OCI-LY1 (cell line): Measurements from ENCODE around the gene COPS9.

Experiments
- H2AFZ ChIP-seq: fragments of 200-600 bp; sonication (generic), shearing (Covaris generic); 2 replicates; pipeline ENCODE4 v1.6.0; 2014; ENCODE audit warnings: antibody characterized with exemption, mild to moderate bottlenecking, low read length
- H3F3A ChIP-seq: fragments of 200-600 bp; sonication (generic), shearing (Covaris generic); 2 replicates; pipeline ENCODE4 v1.6.0; 2014; ENCODE audit warnings: mild to moderate bottlenecking, antibody characterized with exemption, low read length, moderate library complexity; ENCODE audit not compliant: insufficient read depth
- H3K27ac ChIP-seq: fragments of 200-600 bp; sonication (generic); 2 replicates; pipeline ENCODE4 v1.5.1; 2014; ENCODE audit warnings: low read length, mixed run types, mild to moderate bottlenecking, low read depth; ENCODE audit not compliant: poor library complexity, severe bottlenecking
- H3K27me3 ChIP-seq: fragments of 200-600 bp; sonication (generic); 2 replicates; pipeline ENCODE4 v1.6.0; 2014; ENCODE audit warnings: antibody characterized with exemption, mild to moderate bottlenecking, low read length, moderate library complexity; ENCODE audit not compliant: insufficient read depth
- H3K36me3 ChIP-seq: fragments of 200-600 bp; sonication (generic); 2 replicates; pipeline ENCODE4 v1.6.1; 2014; ENCODE audit warnings: mild to moderate bottlenecking, antibody characterized with exemption, low read length, moderate library complexity, mixed read lengths; ENCODE audit not compliant: insufficient read depth
- H3K4me1 ChIP-seq: fragments of 200-600 bp; sonication (generic); 2 replicates; pipeline ENCODE4 v1.5.1; 2014; ENCODE audit warnings: mild to moderate bottlenecking, low read length, moderate library complexity; ENCODE audit not compliant: insufficient read depth, severe bottlenecking
- H3K4me2 ChIP-seq: fragments of 200-600 bp; sonication (generic), shearing (Covaris generic); 2 replicates; pipeline ENCODE4 v1.6.1; 2014; ENCODE audit warnings: low read length
- H3K4me3 ChIP-seq: fragments of 200-600 bp; sonication (generic); 2 replicates; pipeline ENCODE4 v1.5.1; 2014; ENCODE audit warnings: low read length, low read depth, mild to moderate bottlenecking, mixed read lengths; ENCODE audit not compliant: poor library complexity, severe bottlenecking
- H3K79me2 ChIP-seq: fragments of 200-600 bp; shearing (Covaris generic); 2 replicates; pipeline ENCODE4 v1.6.1; 2016; ENCODE audit warnings: mixed run types, low read length, mixed read lengths; ENCODE audit not compliant: insufficient read depth
- H3K9ac ChIP-seq: fragments of 200-600 bp; sonication (generic), shearing (Covaris generic); 2 replicates; pipeline ENCODE4 v1.6.1; 2014; ENCODE audit warnings: mild to moderate bottlenecking, low read length, mixed read lengths
- H3K9me2 ChIP-seq: fragments of 200-600 bp; sonication (generic), shearing (Covaris generic); 2 replicates; pipeline ENCODE4 v1.6.1; 2014; ENCODE audit warnings: low read depth, mild to moderate bottlenecking, low read length, mixed read lengths
- H3K9me3 ChIP-seq: fragments of 200-600 bp; shearing (Covaris generic); 2 replicates; pipeline ENCODE4 v1.6.1; 2014; ENCODE audit warnings: low read length, mixed read lengths
- H4K20me1 ChIP-seq: fragments of 200-600 bp; sonication (generic), shearing (Covaris generic); 2 replicates; pipeline ENCODE4 v1.6.0; 2016; ENCODE audit warnings: mild to moderate bottlenecking, low read length; ENCODE audit not compliant: insufficient read depth
- EZH2 ChIP-seq: fragments of 200-600 bp; sonication (generic), shearing (Covaris generic); IDR thresholded peaks from 2 replicates; pipeline ENCODE4 v1.8.0; 2017; ENCODE audit warnings: borderline replicate concordance, mixed run types, mild to moderate bottlenecking, antibody characterized with exemption, low read length, moderate library complexity, mixed read lengths
- TF ChIP-seq, protein P1 (sequence below): fragments of 200-600 bp; sonication (generic), shearing (Covaris generic); IDR thresholded peaks from 2 replicates; pipeline ENCODE4 v1.5.1; 2017; ENCODE audit warnings: mild to moderate bottlenecking, antibody characterized with exemption, low read length, moderate library complexity, mixed read lengths

COPS9 gene

GRCh38 chr2:240131296-240131695, 4.8 kb downstream of the COPS9 start:
- Histone ChIP-seq H3K79me2 (peaks cover 11% of the 10 kb centered on the region; the same call in 1 of the 2 replicates), H3K9ac (no peak overlapping the region), H2AFZ (no peak overlapping the region), H3K36me3 (peaks cover 63% of the 10 kb centered on the region), H3K9me2 (no peaks in the 10 kb centered on the region), H4K20me1 (no peaks in the 10 kb centered on the region), H3K27ac (no peak overlapping the region), H3K4me2 (no peak overlapping the region), H3K27me3 (no peaks in the 10 kb centered on the region), H3K4me1 (peaks cover 12% of the 10 kb centered on the region), H3F3A (no peaks in the 10 kb centered on the region), H3K4me3 (no peak overlapping the region), H3K9me3 (no peaks in the 10 kb centered on the region)
- no peak for TF ChIP-seq EZH2
- TF ChIP-seq, protein P1, sequence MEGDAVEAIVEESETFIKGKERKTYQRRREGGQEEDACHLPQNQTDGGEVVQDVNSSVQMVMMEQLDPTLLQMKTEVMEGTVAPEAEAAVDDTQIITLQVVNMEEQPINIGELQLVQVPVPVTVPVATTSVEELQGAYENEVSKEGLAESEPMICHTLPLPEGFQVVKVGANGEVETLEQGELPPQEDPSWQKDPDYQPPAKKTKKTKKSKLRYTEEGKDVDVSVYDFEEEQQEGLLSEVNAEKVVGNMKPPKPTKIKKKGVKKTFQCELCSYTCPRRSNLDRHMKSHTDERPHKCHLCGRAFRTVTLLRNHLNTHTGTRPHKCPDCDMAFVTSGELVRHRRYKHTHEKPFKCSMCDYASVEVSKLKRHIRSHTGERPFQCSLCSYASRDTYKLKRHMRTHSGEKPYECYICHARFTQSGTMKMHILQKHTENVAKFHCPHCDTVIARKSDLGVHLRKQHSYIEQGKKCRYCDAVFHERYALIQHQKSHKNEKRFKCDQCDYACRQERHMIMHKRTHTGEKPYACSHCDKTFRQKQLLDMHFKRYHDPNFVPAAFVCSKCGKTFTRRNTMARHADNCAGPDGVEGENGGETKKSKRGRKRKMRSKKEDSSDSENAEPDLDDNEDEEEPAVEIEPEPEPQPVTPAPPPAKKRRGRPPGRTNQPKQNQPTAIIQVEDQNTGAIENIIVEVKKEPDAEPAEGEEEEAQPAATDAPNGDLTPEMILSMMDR: no peak

DNA sequence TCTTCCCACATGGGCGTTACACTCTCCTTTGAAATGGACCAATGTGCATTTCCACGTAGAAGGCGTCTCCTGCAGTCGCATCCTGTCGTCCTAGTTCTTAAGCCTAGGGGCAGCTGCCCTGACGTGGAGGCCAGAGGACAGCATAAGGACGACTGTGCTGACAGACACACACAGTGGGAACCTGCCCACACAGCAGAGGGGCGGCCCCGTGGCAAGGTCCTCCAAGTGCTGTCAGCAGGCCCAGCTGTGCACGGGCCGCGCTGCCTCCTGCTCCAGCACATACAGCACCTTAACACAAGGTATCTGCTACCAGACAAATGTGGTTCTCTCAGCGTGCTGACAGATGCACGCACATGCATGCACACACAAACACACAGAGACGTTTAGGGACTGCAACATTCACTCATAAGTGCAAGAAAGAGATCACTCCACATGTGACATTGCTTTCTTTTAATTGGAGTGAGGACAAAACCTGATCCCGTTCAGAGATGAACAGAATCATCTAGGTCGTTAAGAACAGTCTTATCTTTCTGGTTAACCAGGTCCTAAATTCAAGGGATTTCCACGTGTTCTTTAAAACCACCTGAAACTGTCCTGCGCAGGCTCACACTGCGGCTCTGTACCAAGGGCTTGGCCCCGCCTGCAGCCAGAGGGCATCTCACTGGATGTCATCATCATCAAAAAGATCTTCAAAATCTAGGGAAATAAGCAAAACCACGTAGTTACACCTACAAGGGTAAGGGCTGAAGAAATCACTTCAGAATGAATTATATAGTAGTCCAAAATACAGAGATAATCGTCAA, 5.5 kb downstream of the COPS9 start:
- no peak overlapping the region for H2AFZ ChIP-seq
- H3K9me2 ChIP-seq: no peaks in the 10 kb centered on the region
- no peaks in the 10 kb centered on the region for H4K20me1 ChIP-seq
- peaks cover 11% of the 10 kb centered on the region for H3K4me1 ChIP-seq
- peaks cover 9% of the 10 kb centered on the region; the same call in 1 of the 2 replicates for H3K79me2 ChIP-seq
- H3K36me3 ChIP-seq: peaks cover 63% of the 10 kb centered on the region
- H3K27ac ChIP-seq: no peak overlapping the region
- TF ChIP-seq, protein P1: no peak
- no peak for TF ChIP-seq EZH2
- H3K9me3 ChIP-seq: no peaks in the 10 kb centered on the region
- H3K9ac ChIP-seq: no peak overlapping the region
- H3F3A ChIP-seq: no peaks in the 10 kb centered on the region
- H3K4me2 ChIP-seq: no peak overlapping the region
- no peaks in the 10 kb centered on the region for H3K27me3 ChIP-seq
- H3K4me3 ChIP-seq: no peak overlapping the region

- TF ChIP-seq, protein P1: no peak
- no peak for TF ChIP-seq EZH2
- H3K9me3 ChIP-seq: no peaks in the 10 kb centered on the region
- H2AFZ ChIP-seq: no peak overlapping the region
- H3K4me3 ChIP-seq: no peak overlapping the region
- H3K36me3 ChIP-seq: peaks cover 63% of the 10 kb centered on the region
- H3K27me3 ChIP-seq: no peaks in the 10 kb centered on the region
- no peaks in the 10 kb centered on the region for H3K9me2 ChIP-seq
- H3K9ac ChIP-seq: no peak overlapping the region
- 0 out of 2 replicates have a peak, but pooled peaks cover 2% of the 10 kb centered on the region for H3K79me2 ChIP-seq
- no peak overlapping the region for H3K27ac ChIP-seq
- H3K4me2 ChIP-seq: no peak overlapping the region
- H3F3A ChIP-seq: no peaks in the 10 kb centered on the region
- H4K20me1 ChIP-seq: no peaks in the 10 kb centered on the region
- H3K4me1 ChIP-seq: peaks cover 3% of the 10 kb centered on the region
These were observed 6.2 kb downstream of the COPS9 start for GRCh38 chr2:240129731-240130392.
